HepG2 (cell line): Measurements from ENCODE around the gene SMIM22. TPM values are rescaled to one million over a fixed set of nuclear protein-coding genes. Genes with fewer than 3 reads are reported as not detected.

ENCODE experiments used
- EZH2 ChIP-seq: conservative IDR thresholded peaks from 2 replicates; pipeline ENCODE4 v1.6.1; 2012; ENCODE audit warnings: mild to moderate bottlenecking, low read depth, low read length, moderate library complexity
- FOSL1 ChIP-seq: sonication (generic); formaldehyde crosslinking; IDR thresholded peaks from 2 replicates; pipeline ENCODE4 v1.9.0; 2021; ENCODE audit warnings: missing genetic modification reagents, borderline replicate concordance
- HMGXB4 ChIP-seq, 2 experiments: sonication (generic) in 1 of 2; formaldehyde crosslinking in 1 of 2; IDR thresholded peaks; 2 replicates each; pipeline versions ENCODE4 v1.4.0 to v1.6.1; 2018 to 2020; ENCODE audit warnings: missing genetic modification reagents in 2 of 2, borderline replicate concordance in 1 of 2, low read depth in 1 of 2, mild to moderate bottlenecking in 1 of 2, missing biosample characterization in 1 of 2
- HNF1A ChIP-seq, 2 experiments: sonication (generic) in 1 of 2; formaldehyde crosslinking in 1 of 2; IDR thresholded peaks; 2 replicates each; pipeline versions ENCODE4 v1.4.0 to v1.6.1; 2016 to 2020; ENCODE audit warnings: borderline replicate concordance in 1 of 2, low read depth in 1 of 2, mild to moderate bottlenecking in 1 of 2, missing genetic modification reagents in 1 of 2
- MTERF4 ChIP-seq: sonication (generic); formaldehyde crosslinking; IDR thresholded peaks from 2 replicates; pipeline ENCODE4 v1.8.0; 2023; ENCODE audit warnings: mild to moderate bottlenecking, missing genetic modification reagents
- PREB ChIP-seq: sonication (generic); formaldehyde crosslinking; IDR thresholded peaks from 2 replicates; pipeline ENCODE4 v1.4.0; 2020; ENCODE audit warnings: missing genetic modification reagents
- RELA ChIP-seq: sonication (generic); formaldehyde crosslinking; IDR thresholded peaks from 2 replicates; pipeline ENCODE4 v1.4.0; 2020; ENCODE audit warnings: missing genetic modification reagents
- SRSF9 ChIP-seq: fragments of 200-400 bp; formaldehyde crosslinking; IDR thresholded peaks from 2 replicates; pipeline ENCODE4 v1.6.1; 2018; ENCODE audit warnings: borderline replicate concordance, mild to moderate bottlenecking, low read depth, low read length; ENCODE audit not compliant: insufficient read depth, poor library complexity, severe bottlenecking
- ZBTB25 ChIP-seq: IDR thresholded peaks from 2 replicates; pipeline ENCODE4 v1.6.1; 2018; ENCODE audit warnings: missing genetic modification reagents
- ZNF501 ChIP-seq: sonication (generic); formaldehyde crosslinking; IDR thresholded peaks from 2 replicates; pipeline ENCODE4 v1.5.1; 2020; ENCODE audit warnings: mild to moderate bottlenecking, moderate library complexity, missing genetic modification reagents
- ZNF605 ChIP-seq: sonication (generic); formaldehyde crosslinking; IDR thresholded peaks from 2 replicates; pipeline ENCODE4 v1.8.0; 2022; ENCODE audit warnings: mild to moderate bottlenecking, missing genetic modification reagents
- ZNF674 ChIP-seq: sonication (generic); formaldehyde crosslinking; IDR thresholded peaks from 2 replicates; pipeline ENCODE4 v1.5.0; 2020; ENCODE audit warnings: low read depth, mild to moderate bottlenecking, missing genetic modification reagents
- ZNF720 ChIP-seq: sonication (generic); formaldehyde crosslinking; IDR thresholded peaks from 2 replicates; pipeline ENCODE4 v1.4.0; 2020; ENCODE audit warnings: missing genetic modification reagents
- ZNF777 ChIP-seq: sonication (generic); formaldehyde crosslinking; IDR thresholded peaks from 2 replicates; pipeline ENCODE4 v1.4.0; 2020; ENCODE audit warnings: missing genetic modification reagents
- polyA plus RNA-seq, 8 experiments: library from polyadenylated mRNA; depleted of rRNA in 3 of 8; stranded (reverse) in 7 of 8; unstranded in 1 of 8; fragments of >200 nt; fragmentation: Illumina TruSeq in 4 of 8; extraction: Trizol in 4 of 8; gene quantifications; 2 replicates each; pipeline versions ENCODE4 v1.2.1 to v1.2.3, GENCODE V29; 2011 to 2016; ENCODE audit warnings: low read depth in 4 of 8, missing spikeins in 1 of 8, mixed read lengths in 1 of 8; ENCODE audit not compliant: insufficient read depth in 1 of 8
- total RNA-seq, 5 experiments: library from RNA; depleted of rRNA; stranded (reverse); fragments of >200 nt; fragmentation: Illumina TruSeq; extraction: Trizol; gene quantifications; 2 replicates each; pipeline ENCODE4 v1.2.3, GENCODE V29; 2016; ENCODE audit warnings: low read depth in 1 of 5
- TF ChIP-seq, protein P1 (sequence below): sonication (generic); formaldehyde crosslinking; IDR thresholded peaks from 2 replicates; pipeline ENCODE4 v1.4.0; 2020; ENCODE audit warnings: mild to moderate bottlenecking, missing genetic modification reagents, borderline replicate concordance
- TF ChIP-seq, protein P2 (sequence below): sonication (generic); IDR thresholded peaks from 2 replicates; pipeline ENCODE4 v1.6.1; 2016; ENCODE audit warnings: low read depth, borderline replicate concordance

Gene SMIM22
- total and polyA plus RNA-seq, 2 of the 13 experiments (the other 11 are each of a cell fraction or from before 2014, with no cell fraction given), result not detected

DNA sequence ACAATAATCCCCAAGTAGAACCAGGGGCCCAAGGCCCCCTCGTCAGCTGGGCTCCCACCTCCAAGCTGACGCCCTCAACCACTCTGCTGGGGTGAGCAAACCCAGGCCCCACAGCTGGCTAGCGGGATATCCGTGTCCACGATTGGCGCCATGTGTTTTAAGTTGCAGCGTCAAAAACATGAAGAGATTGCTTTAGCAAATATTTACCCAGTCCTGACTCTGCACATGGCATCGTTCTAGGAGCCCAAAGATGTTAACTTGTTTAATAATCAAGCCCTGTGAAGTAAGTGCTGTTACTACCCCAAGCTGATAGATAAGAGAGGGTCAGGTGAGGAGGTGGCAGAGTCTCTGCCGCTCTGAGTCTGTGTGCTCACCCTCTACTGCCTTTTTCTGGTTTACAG lies 6.7 kb upstream of the SMIM22 start (continued):
- TF ChIP-seq RELA (CRISPR knock-in tag) (no peak), HMGXB4 (CRISPR knock-in tag; IDR thresholded peaks at IDR 0.05; ENCODE audit: borderline replicate concordance in 1 of 2, low read depth in 1 of 2) (peak in 1 of 2 experiments; percentile 28; a peak in 1 of 4 replicates), ZNF501 (no peak), ZNF674 (CRISPR knock-in tag) (no peak), FOSL1 (no peak), MTERF4 (no peak), PREB (CRISPR knock-in tag) (no peak), ZNF720 (CRISPR knock-in tag) (no peak), ZBTB25 (CRISPR knock-in tag) (no peak), EZH2 (no peak), ZNF777 (CRISPR knock-in tag) (0 out of 2 replicates have a peak, but pooled peaks have one; percentile 14), HNF1A (IDR thresholded peaks at IDR 0.05; ENCODE audit: low read depth) (0 out of 2 replicates have a peak, but pooled peaks have one; percentile 19), HNF1A (CRISPR knock-in tag; IDR thresholded peaks at IDR 0.05; ENCODE audit: borderline replicate concordance) (no peak), SRSF9 (no peak), ZNF605 (0 out of 2 replicates have a peak, but pooled peaks have one; percentile 38)
- TF ChIP-seq, protein P1, sequence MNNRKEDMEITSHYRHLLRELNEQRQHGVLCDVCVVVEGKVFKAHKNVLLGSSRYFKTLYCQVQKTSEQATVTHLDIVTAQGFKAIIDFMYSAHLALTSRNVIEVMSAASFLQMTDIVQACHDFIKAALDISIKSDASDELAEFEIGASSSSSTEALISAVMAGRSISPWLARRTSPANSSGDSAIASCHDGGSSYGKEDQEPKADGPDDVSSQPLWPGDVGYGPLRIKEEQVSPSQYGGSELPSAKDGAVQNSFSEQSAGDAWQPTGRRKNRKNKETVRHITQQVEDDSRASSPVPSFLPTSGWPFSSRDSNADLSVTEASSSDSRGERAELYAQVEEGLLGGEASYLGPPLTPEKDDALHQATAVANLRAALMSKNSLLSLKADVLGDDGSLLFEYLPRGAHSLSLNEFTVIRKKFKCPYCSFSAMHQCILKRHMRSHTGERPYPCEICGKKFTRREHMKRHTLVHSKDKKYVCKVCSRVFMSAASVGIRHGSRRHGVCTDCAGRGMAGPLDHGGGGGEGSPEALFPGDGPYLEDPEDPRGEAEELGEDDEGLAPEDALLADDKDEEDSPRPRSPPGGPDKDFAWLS (CRISPR knock-in tag), result no peak
- TF ChIP-seq, protein P2, sequence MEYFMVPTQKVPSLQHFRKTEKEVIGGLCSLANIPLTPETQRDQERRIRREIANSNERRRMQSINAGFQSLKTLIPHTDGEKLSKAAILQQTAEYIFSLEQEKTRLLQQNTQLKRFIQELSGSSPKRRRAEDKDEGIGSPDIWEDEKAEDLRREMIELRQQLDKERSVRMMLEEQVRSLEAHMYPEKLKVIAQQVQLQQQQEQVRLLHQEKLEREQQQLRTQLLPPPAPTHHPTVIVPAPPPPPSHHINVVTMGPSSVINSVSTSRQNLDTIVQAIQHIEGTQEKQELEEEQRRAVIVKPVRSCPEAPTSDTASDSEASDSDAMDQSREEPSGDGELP, result 0 out of 2 replicates have a peak, but pooled peaks have one; percentile 20
